Stimulated activated CD8-positive, alpha-beta memory T cell treated with anti-CD3 and anti-CD28 coated beads, Interleukin-4, amount 100 ng/mL, for 4 hours (primary cell): ENCODE results near the gene MED12L.

ENCODE experiments used
- DNase-seq, 2 donors: peaks; one replicate each; pipeline ENCODE4 v3.0.0-alpha.2; 2020; ENCODE audit warnings: low read depth in 2 of 2, low spot score in 1 of 2

Gene MED12L

DNA sequence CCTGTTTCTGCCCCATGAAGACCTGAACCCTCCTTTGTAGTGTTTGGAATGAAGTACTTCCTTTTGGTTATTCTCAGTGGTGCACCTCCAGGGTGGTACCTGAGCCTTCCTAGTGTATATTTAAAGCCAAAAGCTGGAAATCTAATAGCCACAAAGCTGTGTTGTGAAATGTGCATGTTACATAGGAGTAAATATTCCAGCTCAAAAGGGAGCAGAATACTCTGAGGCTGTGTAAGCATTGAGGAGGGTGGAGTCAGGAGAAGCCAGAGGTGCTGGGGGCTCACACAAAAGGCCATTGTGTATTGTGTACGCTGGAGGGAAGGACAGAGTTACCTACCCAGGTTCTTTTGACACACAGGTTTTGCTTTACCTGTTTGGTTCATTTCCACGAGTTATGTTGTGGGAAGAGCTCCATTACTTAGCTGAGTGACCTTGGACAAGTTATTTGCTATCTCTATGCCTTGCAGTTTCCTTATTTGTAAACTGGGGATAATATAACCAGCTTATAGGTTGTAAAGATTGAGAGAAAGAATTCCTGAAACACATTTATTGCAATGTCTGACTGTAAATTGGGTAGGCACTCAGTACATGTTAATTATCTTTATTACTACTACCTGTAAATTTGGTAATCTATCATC lies 92.9 kb downstream of the MED12L start:
- DNase-seq: no peak

DNA sequence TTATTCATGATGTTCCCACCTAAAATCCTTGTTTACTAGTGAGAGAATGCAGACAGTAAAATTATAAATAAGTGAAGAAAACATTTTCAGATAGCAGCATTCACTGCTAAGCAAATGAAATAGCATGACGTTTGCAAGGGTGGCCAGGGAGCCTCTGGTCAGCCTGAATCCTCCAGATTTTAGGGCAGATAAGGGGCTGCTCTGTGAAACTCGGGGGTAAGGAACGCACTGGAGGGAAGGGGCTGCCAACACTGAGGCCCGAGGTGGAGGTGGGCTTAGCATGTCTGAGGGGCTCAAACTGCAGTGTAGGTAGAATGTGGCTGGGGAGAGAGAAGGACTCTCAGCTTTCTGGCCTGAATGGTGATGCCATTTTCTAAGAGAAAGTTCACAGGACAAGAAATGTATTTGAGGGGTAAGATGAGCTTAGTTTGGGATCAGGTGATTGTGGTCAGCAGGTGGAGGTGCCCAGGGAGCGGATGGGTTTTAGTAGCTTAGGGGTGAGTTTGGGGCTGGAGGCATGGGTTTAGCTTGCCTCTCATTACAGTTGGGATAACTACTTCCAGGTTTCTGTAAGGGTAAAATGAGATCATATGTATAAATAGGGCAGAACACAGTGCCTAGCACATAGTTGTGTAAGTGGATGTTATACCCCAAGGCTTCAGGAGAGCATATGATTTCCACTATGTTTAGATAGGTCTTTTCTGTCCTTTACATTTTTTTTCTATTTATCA lies 97.0 kb downstream of the MED12L start:
- no peak for DNase-seq

DNA sequence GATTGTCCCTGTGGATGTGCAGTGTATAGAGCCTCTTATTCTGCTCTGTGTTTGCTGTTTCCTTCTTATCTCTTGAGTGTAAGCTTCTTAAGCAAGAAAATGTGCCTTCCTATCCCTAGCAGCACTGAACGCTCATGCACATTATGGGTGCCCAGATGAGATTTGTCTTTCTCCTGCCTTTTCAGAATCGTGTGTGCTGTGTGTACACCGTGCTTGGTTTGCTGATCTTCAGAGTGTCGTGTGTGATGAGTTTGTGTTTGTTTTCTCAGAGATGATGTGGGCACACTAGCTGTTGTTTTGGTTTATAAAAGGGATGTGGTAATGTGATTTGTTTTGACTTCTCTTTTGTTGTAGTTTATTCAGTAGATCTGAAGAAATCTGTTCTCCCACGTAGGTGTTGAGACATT lies 97.8 kb downstream of the MED12L start:
- DNase-seq: no peak

DNA sequence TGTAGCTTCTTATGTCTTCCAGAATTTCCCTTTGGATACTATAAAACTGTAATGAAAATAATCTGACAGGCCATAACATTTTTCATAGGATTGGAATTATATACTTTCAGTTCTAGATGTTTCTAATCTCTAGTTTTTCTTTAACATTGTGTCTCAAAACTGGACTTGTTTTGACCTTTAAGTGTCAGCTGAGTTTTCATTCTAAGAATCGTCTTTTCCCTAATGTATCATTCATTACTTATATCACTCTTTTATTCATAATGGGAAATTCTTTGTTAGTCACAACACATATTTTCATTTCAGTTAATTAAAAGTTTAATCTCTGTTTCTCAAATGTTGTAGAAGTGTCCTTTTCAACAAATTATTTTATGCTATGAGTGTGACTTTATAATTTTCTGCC lies 105.6 kb downstream of the MED12L start:
- DNase-seq: no peak

DNA sequence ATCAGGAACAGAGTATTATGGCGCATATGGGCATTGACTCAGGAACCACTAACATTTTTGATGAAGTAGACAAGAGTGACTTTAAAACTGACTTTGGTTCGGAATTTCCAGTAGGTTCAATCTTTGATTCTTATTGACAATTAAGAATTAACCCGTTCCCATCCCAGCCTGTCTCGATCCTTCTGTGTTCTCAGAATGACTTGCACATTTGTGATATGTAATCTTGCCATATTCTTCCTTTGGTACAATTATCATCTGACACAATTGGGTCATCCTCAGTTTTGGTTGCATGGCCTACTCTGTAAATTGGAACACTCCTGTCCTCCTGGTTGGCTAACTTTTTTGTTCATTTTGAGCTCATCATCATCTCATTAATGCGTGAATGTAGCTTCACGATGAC lies 107.1 kb downstream of the MED12L start:
- no peak for DNase-seq

DNA sequence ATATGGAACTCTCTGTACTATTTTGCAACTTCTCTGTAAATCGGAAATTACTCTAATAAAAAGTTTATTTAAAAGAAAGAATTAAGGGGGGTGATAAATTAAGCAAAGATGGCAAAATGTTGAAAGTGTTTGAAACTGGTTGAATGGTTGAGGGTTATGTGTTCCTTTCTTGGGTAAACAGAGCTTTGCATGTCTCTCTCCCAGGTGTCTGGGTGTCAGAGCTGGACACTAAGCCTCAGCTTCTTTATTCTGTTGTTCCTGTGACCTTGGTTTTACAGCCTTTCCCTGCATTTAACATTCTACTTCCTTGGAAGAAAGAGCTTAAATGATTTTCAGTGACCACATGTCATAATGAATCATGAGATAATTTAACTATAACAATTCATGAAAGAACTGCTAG lies 110.4 kb downstream of the MED12L start:
- no peak for DNase-seq

DNA sequence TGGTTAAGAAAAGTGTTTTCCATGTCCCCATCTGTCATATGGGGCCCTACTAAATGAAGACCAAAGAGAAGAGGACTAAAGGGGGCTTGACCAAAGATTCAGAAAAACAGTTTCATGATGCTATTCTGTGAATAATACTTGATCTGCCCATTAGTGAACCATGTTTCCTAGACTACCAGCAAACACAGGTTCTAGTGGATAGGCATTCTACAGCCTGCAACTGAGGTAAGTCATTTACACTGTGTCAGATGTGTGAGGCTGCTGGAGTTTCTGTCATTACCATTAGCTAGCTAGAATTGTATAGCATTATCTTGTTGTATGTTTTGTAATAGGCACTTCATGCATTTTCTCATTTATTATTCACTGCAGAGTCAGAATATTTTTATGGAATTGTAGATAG lies 111.0 kb downstream of the MED12L start:
- no peak for DNase-seq

DNA sequence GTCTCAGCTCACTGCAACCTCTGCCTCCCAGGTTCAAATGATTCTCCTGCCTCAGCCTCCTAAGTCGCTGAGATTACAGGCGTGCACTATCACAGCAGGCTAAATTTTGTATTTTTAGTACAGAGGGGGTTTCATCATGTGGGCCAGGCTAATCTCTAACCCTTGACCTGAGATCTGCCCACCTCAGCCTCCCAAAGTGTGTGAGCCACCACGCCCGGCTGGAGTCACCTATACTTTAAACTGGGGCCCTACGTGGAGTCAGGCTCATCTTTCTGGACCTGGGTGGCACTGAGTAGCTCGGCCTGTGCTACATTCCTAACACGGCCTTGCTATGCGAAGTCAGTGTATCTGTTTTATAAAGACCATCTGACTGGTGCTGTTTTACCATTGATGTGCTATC lies 111.8 kb downstream of the MED12L start:
- no peak for DNase-seq

DNA sequence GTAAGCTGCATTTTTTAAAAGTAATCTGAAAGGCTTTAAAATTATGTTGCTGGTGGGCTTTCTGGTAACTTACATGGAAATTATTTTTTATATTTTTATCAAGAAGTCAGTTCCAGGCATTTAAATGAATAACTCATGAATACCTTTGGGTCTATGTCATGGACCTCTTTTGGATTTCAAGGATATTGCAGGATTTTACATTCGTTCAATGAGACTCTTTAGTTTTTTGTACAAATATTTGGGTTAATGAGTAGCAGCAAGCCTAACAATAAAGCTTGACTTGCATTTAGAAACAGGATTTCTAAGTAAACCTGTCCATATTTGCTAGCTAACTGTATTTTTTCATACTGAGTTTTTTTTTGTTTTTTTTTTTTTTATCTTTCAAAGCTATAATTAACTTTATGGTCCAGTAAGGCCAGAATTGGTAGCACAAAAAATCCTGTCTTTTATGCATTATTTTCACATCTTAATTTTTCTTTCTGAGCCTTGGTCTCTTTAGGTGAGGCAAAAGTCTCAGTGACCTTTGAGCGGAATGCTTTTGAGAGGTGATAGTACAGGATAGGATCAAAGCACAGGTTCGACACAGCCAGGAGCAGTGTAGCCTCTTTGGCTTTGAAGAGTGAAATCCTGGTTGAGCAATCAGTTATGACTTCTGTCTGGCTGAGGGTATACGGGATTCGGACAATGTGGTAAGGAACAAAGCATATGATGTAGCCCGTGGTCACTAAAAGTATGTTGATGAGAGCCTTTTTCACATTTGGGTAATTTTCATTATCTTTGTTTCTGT lies 112.7 kb downstream of the MED12L start:
- no peak for DNase-seq

DNA sequence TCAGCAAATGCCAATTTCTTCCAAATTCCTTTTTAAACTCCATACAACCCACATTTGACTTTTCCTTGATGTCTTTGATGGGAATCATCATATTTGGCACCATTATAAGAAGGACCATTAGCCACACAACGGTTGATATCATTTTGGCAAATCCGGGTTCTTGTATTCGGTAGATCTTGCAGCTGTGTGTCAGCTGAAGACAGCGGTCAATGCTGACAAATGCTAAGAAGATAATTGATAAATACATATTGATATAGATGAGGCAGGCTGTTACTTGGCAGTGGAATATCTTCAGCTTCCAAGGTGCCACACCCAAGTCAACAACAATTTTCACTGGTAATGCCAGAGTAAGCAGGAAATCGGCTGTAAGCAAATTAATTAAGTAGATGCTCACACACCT lies 113.4 kb downstream of the MED12L start:
- no peak for DNase-seq

DNA sequence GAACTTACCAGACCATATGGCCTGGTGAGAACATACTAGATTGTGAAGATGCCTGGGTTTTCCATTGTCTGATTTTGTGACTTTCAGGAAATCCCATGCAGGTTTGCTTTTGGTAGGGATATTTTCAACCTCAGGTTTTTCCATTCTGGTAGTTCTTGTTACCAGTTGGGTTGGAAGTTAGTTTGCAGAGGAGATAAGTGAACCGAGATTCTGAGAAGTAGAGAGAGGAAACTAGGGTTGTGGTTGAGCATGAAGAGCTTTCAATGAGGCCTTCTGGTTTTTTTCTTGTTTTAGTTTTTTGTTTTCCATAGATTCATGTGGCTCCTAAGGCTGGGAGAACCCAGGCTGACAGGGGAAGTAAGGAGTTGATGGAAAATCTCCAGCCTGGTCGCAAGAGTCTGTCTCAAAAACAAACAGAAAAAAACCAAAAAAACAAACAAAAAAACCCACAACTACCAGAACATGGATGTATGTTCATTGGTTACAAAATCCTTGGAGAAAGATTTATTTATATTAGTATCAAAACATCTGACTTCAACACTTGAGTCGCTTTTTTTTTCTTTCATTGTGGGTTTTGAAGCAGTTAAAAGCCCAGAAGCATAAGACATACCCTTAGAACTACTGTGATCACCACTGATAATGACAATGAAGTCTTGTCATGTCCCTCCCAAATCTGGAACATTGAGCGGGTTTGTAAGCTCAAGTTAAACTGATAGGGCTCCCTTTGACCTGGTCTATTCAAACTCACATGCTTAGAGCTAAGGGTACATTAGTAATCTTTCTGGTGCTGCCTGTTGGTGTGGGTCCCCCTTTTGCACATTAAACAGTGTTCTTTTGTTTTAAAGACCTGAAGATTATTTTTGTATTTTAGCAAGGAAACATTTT lies 114.3 kb downstream of the MED12L start:
- DNase-seq: no peak

DNA sequence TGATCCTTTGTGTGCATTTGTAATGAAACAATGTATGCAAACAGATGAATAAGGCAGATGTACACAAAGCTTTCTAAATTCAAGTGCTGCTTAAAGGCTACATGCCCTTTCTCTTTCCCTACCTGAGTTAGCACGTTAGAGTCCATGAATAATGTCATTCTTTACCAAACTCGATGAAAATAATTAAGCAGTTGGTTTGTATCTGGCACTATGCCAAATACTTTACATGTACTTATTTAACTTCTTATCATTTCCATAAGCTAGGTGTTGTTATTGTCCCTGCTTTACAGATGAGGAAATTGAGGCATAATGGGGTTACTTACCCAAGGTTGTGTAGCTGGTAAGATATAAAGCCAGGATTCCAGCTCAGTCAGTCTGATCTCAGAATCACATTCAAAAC lies 115.1 kb downstream of the MED12L start:
- no peak for DNase-seq

DNA sequence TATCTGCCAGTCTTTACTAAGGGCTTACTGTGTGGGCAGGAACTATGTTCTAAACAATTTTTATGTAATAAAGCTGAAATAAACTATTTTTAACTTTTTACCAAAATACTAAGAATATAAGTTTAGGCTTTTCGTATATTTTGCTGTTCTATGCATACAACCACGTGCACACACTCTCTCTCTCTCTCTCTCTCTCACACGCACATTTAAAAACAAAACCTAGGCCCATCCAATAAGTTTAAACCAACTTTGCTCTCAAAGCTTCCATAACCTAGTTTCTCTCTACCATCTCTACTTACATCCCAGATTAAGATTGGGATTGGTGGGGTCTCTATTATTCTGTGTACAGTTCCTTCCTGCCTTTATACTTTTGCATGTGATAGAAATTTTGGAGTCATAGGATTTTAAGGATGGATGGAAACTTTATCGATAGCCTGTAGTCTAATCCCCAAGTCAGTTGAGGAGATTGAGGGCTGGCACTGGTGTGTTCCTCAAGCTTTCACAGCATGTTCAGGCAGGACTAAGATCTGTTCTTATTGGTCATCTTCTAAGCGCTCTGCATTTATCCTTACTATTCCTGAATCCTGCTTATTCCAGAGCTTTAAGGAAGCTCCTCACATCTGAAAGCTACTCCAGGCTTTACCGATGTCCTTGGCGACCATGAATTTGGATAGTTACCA lies 115.7 kb downstream of the MED12L start:
- DNase-seq: no peak

DNA sequence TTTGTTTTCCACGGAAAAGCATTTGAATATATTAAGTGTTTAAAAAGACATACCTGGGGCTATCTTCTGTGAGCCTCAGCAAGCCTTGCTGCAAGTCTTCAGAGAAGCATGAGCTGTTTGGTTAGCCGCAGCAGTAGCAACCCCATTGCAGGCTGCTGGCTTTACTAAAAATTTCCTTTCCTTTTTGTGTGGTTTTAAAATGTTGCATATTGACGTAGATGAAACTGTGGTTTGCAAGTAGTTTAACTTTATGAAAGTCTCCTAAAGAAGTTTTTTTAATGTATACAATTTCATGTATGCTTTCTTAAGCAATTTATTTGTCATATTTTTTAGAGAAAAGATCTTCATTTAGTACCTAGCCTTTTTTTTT lies 117.6 kb downstream of the MED12L start, which contains the start of gene GPR171:
TSS of gene GPR171 (minus strand) at position 166 of the 370 bp plus-strand sequence. CDS start 3,830 bp downstream, outside the sequence.
- peak; percentile 31 to 47 for DNase-seq

DNA sequence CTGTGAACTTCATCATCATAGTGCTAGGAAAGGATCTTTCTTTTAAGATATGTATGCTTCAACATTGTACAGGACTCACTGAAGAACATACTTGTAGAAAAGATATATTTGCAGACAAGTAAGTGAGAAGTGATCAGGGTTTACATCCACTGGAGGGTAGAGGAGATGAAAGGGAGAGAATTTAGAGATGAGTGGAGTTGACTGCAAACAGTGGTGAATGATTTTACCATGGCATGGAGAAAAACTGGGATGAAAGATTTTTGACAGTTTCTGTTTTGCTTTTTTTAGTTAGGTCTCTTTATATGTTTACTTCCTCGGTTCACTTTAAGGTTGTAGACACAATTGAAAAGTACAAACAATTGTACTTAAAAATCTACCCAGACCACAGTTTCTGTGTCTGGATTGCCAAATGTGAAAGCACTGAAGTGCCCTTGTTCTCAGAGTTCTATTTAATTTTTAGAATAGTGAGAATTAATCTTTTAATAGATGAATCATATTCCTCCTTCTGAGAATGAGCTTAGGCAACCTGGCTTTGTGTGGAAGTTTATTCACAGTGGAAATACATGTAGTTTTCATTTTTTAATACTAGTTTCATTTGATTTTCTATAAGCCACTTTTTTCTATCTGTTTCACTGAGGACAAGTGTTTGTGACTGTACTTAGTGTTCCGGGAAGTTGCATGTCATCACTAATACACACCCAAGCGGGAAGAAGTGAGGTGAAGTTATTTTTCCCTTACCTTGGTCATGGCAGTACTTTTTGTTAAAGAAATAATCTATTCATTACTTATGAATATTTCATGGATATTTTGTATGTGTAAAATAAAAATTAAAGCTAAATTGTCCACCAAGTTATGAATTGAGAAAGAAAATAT lies 119.3 kb downstream of the MED12L start:
- no peak for DNase-seq

DNA sequence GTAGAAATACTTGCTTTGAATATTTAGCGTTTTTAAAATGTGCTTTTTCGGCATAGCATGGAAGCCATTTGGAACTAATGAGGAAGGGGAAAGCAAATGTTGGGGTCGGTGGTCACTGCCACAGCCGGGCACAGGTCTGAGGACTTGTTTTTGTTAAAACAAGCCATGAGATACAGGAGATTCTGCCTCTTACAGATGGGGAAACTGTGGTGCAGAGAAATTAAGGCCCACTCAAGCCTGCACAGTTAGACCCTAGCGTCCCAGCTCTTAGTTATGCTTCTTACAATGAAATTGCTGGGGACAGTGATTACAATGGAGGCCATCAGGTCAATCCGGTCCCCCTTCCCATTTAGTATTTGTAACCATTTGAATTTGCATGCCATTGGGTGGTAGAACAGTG lies 120.0 kb downstream of the MED12L start:
- DNase-seq: no peak

DNA sequence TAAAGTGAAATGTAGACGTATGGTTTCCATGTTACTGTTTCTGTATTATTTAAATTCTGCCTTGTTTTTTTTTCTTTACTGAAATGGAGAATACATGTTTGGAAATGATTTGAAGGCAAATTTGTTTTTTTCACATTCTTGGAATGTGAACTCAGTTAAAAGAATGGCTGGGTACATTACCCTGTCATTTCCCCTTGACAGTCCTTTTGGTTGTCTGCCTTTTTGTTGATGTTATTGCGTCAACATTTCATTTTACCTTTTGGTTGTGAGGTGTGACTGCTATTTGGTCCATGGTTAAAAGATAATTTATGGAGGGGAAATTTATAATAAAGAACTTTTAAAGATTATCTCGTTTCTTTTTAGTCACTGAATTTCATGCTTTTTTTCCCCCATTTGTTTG lies 120.7 kb downstream of the MED12L start:
- no peak for DNase-seq

DNA sequence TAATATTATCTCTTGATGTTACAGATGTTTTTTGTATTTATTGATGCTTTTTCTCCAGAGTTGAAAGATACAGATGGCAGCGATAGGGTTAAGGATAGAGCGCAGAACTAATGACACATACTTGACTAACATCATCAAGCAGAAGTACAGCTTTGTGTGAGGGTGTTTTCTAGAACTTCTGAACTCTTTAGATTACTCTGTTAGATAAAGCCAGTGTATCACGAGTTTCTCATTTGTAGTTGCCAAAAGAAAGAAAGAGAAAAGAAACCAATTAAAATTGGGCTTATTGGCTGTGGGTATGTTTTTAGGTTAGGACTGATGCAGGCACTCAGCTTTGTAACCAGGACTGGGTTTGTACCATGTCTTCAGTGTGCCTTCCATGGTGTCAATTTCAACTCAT lies 124.2 kb downstream of the MED12L start:
- no peak for DNase-seq

DNA sequence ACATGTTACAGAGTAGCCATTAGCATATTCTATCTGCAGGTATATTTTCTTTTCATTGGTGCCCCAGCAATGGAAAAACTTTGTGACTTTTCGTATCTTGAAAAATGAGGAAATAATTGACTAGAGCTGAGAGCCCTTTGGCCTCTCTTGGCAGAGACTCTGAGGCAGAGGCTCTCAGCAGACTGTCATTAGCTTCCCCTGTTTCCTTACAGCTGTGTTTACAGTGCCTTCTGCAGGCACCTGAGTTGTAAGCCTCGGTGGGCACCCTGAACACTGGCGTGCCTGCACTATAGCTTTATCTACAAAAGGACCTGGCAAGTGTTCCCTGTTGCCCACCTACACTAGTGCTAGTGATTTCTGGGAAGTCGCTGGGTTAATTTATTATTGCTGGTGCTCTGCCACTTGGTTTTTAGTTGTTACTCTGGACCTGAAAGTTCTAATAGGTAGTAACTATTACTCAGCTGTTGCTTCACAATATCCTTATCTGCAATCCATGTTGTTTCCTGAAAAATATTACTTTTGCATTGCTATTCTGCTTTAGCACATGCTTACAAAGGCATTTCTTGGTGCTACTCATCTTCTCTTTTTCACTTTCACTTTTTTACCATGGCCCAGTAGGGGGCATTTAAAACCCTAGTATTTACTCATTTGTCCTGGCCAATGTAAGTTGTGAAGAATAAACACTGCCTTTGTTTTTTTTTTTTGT lies 125.4 kb downstream of the MED12L start:
- no peak for DNase-seq
